Measurements from ENCODE around the gene CHAC2.

DNA sequence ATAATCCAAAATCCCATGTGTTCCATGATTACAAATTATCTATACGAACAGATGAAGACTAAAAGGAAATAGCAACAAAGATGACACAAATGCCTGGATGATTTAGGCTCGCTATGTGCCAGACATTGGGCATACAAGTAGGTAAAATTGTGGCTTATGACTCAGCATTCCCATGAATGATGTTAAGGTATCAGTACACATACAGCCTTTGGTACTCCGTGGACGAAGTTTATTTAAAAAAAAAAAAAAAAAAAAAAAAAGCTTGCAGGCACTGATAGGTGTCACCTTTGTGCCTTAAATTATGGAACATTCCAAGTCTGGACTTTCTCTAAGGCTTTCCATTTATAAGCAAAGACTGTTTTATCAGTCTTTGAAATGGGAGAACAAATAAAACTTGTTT, 2.7 kb downstream of the CHAC2 start:
- TF ChIP-seq POLR2A (IDR thresholded peaks at IDR 0.05) (no peak), CTCF (IDR thresholded peaks at IDR 0.05) (no peak), EP300 (IDR thresholded peaks at IDR 0.05) (no peak), POLR2AphosphoS5 (IDR thresholded peaks at IDR 0.05) (peak in 1 of 3 donors; percentile 10)

Measured in stomach (tissue), 4 donors.